GM12878 (cell line): Measurements from ENCODE around the gene ANKRD16. TPM values are rescaled to one million over a fixed set of nuclear protein-coding genes. Genes with fewer than 3 reads are reported as not detected.

Source experiments
- ATAC-seq: fragments of 200-7000 bp; cut with Tn5 transposase; 3 replicates; pipeline ENCODE4 v1.9.1; 2020; ENCODE audit warnings: mild to moderate bottlenecking, moderate library complexity
- BruUV-seq: library from RNA; stranded (reverse); fragments of 400-500 nt; replicated peaks from 2 replicates; lab custom pipeline; 2021; lab: Mats Ljungman, UMichigan
- CTCF ChIA-PET: fragments of 300-600 bp; sonication (Branson Sonifier 250); formaldehyde crosslinking; extraction: SDS; loops from one replicate; lab custom pipeline; 2021; ENCODE audit warnings: inconsistent platforms; lab: Yijun Ruan, JAX
- POLR2A ChIA-PET: fragments of 350-600 bp; formaldehyde crosslinking; extraction: SDS; loops from one replicate; lab custom pipeline; 2021; ENCODE audit warnings: inconsistent platforms; lab: Charles Lee
- RAD21 ChIA-PET: fragments of 300-600 bp; sonication (Branson Sonifier 250); formaldehyde crosslinking; loops from one replicate; lab custom pipeline; 2023; ENCODE audit warnings: antibody characterized with exemption; ENCODE audit not compliant: unreplicated experiment; lab: Charles Lee
- SMC1A ChIA-PET: fragments of 300-600 bp; sonication (Branson Sonifier 250); formaldehyde crosslinking; loops from one replicate; lab custom pipeline; 2023; ENCODE audit not compliant: unreplicated experiment, uncharacterized antibody; lab: Charles Lee
- DNase-seq: peaks from one replicate; pipeline ENCODE4 v3.0.0-alpha.2; 2011; ENCODE audit warnings: low read depth, low spot score
- FAIRE-seq: peaks from 3 replicates; lab custom pipeline; 2011; peaks lifted over from hg19 to GRCh38; lab: Jason Lieb, UNC
- H2AFZ ChIP-seq: 2 replicates; pipeline ENCODE4 v1.6.0; 2011; ENCODE audit warnings: low read depth, low read length, control low read depth; ENCODE audit not compliant: control insufficient read depth
- H3K27ac ChIP-seq: 2 replicates; pipeline ENCODE4 v1.5.1; 2011; ENCODE audit warnings: control low read depth; ENCODE audit not compliant: control insufficient read depth, insufficient read depth
- H3K27me3 ChIP-seq, 2 experiments: replicated peaks in 1 of 2; 2 replicates each; pipeline versions ENCODE4 v1.6.0 to v1.6.1; 2011; ENCODE audit warnings: low read length in 1 of 2; ENCODE audit not compliant: control insufficient read depth in 2 of 2, insufficient read depth in 2 of 2
- H3K36me3 ChIP-seq, 2 experiments: 2 replicates each; pipeline ENCODE4 v1.5.1; 2011; ENCODE audit warnings: low read length in 1 of 2; ENCODE audit not compliant: control insufficient read depth in 2 of 2, insufficient read depth in 2 of 2
- H3K4me1 ChIP-seq: 2 replicates; pipeline ENCODE4 v1.6.1; 2011; ENCODE audit warnings: mild to moderate bottlenecking, low read length, moderate library complexity, mixed read lengths; ENCODE audit not compliant: control insufficient read depth, insufficient read depth
- H3K4me2 ChIP-seq: 2 replicates; pipeline ENCODE4 v1.6.0; 2011; ENCODE audit warnings: control low read depth; ENCODE audit not compliant: control insufficient read depth, insufficient read depth
- H3K4me3 ChIP-seq: fragments of 200-600 bp; sonication (generic); 2 replicates; pipeline ENCODE4 v1.5.1; 2016
- H3K79me2 ChIP-seq: 2 replicates; pipeline ENCODE4 v1.6.0; 2011; ENCODE audit warnings: low read length; ENCODE audit not compliant: control insufficient read depth, insufficient read depth
- H3K9ac ChIP-seq: 2 replicates; pipeline ENCODE4 v1.8.0; 2011; ENCODE audit warnings: low read length, control low read depth, mixed read lengths; ENCODE audit not compliant: control insufficient read depth, insufficient read depth
- H3K9me3 ChIP-seq: replicated peaks from 3 replicates; pipeline ENCODE4 v1.5.1; 2011; ENCODE audit warnings: mild to moderate bottlenecking, low read length; ENCODE audit not compliant: control insufficient read depth, insufficient read depth
- H4K20me1 ChIP-seq: 2 replicates; pipeline ENCODE4 v1.6.0; 2011; ENCODE audit not compliant: control insufficient read depth, insufficient read depth
- BRCA1 ChIP-seq: IDR thresholded peaks from 2 replicates; pipeline ENCODE4 v1.6.1; 2011; ENCODE audit warnings: low read depth, low read length, improper control_type of control experiment
- HDGF ChIP-seq: fragments of 450-650 bp; IDR thresholded peaks from 2 replicates; pipeline ENCODE4 v1.6.1; 2016; ENCODE audit warnings: antibody characterized with exemption
- PAX5 ChIP-seq: IDR thresholded peaks from 2 replicates; pipeline ENCODE4 v1.6.1; 2011; ENCODE audit warnings: low read depth, low read length, borderline replicate concordance
- PAX8 ChIP-seq: fragments of 450-650 bp; IDR thresholded peaks from 2 replicates; pipeline ENCODE4 v1.6.1; 2017; ENCODE audit warnings: mild to moderate bottlenecking, moderate library complexity
- POLR2A ChIP-seq: IDR thresholded peaks from 2 replicates; pipeline ENCODE4 v1.6.1; 2011; ENCODE audit warnings: low read depth, mild to moderate bottlenecking, low read length
- POLR2AphosphoS5 ChIP-seq: IDR thresholded peaks from 2 replicates; pipeline ENCODE4 v1.6.1; 2011; ENCODE audit warnings: mild to moderate bottlenecking, low read length, inconsistent platforms
- RBBP5 ChIP-seq: fragments of 200-600 bp; sonication (generic); conservative IDR thresholded peaks from 2 replicates; pipeline ENCODE4 v1.6.1; 2016
- RELA ChIP-seq: fragments of 450-650 bp; IDR thresholded peaks from 2 replicates; pipeline ENCODE4 v1.8.0; 2014; ENCODE audit warnings: borderline replicate concordance; ENCODE audit not compliant: partially characterized antibody
- TAF1 ChIP-seq: IDR thresholded peaks from 2 replicates; pipeline ENCODE4 v1.6.1; 2011; ENCODE audit warnings: mild to moderate bottlenecking, low read depth, low read length, borderline replicate concordance
- TARDBP ChIP-seq: IDR thresholded peaks from 2 replicates; pipeline ENCODE4 v1.6.1; 2016; ENCODE audit warnings: borderline replicate concordance
- ZBED1 ChIP-seq: IDR thresholded peaks from 2 replicates; pipeline ENCODE4 v1.6.1; 2016; ENCODE audit warnings: borderline replicate concordance
- WGBS: methylation state at CpG from one replicate; pipeline ENCODE4 v1.1.6; 2016; ENCODE audit warnings: low lambda C conversion rate; ENCODE audit not compliant: insufficient replicate concordance, insufficient coverage; ENCODE audit errors: missing lambda C conversion rate; 5-methylcytosine and 5-hydroxymethylcytosine counted together
- in situ Hi-C: fragments of 300-500 bp; cut with MboI; formaldehyde crosslinking; loops from 9 replicates; pipeline ENCODE4 v1.14.3; 2018; ENCODE audit warnings: mixed read lengths
- intact Hi-C: fragments of 100-400 bp; cut with micrococcal nuclease; formaldehyde crosslinking; loops from one replicate; pipeline ENCODE4 v1.14.2; 2022; ENCODE audit not compliant: unreplicated experiment
- polyA plus RNA-seq, 11 experiments: library from polyadenylated mRNA; depleted of rRNA in 4 of 11; unstranded in 6 of 11; stranded (reverse) in 5 of 11; fragments of >200 nt; fragmentation: Nextera tagmentation in 4 of 11; fragmentation: Illumina TruSeq in 1 of 11; extraction: Ambion mirVana in 4 of 11; extraction: Trizol in 1 of 11; gene quantifications; 1 replicate in 1 of 11; 2 replicates in 10 of 11; pipeline versions ENCODE4 v1.2.1 to v1.2.3, GENCODE V29; 2011 to 2016; ENCODE audit warnings: inconsistent platforms in 2 of 11, missing spikeins in 2 of 11, low read depth in 1 of 11
- total RNA-seq, 4 experiments: library from RNA; depleted of rRNA in 3 of 4; stranded (reverse); fragments of >200 nt in 3 of 4; fragmentation: Illumina TruSeq in 1 of 4; extraction: Trizol in 1 of 4; gene quantifications; 2 replicates each; pipeline versions ENCODE4 v1.2.1 to v1.2.3, GENCODE V29; 2013 to 2021
- TF ChIP-seq, protein P1 (sequence below): IDR thresholded peaks from 2 replicates; pipeline ENCODE4 v1.6.1; 2012; ENCODE audit warnings: low read depth, low read length, improper control_type of control experiment
- TF ChIP-seq, protein P2 (sequence below): fragments of 450-650 bp; conservative IDR thresholded peaks from 2 replicates; pipeline ENCODE4 v1.6.1; 2017; ENCODE audit warnings: mild to moderate bottlenecking, moderate library complexity
- TF ChIP-seq, protein P3 (sequence below): fragments of 450-650 bp; formaldehyde crosslinking; IDR thresholded peaks from 2 replicates; pipeline ENCODE4 v1.4.0; 2022; ENCODE audit warnings: mild to moderate bottlenecking, moderate library complexity

ANKRD16 gene
- total and polyA plus RNA-seq, 10 of the 15 experiments (the other 5 are each of a cell fraction or from before 2014, with no cell fraction given): 0.57 to 13.6 (median 4.4) TPM

DNA sequence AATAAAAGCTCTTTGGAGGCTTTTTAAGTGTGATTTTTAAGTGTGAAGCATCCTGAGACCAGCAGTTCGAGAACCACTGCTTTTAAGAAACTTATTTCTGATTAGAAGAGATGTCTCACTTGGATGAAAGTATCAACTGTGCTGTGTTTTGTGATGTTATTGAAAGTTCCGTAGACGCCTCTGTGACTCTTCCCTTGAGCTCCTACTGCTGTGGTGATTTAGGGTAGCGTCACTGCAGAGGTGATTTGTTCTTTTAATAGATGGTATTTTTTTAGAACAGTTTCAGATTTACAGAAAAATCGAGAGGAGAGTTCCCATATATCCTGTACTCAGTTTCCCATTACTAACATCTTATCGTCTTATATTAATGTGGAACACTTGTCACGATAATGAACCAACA is 29.9 kb upstream of the ANKRD16 start (continued):
- TF ChIP-seq, protein P1, sequence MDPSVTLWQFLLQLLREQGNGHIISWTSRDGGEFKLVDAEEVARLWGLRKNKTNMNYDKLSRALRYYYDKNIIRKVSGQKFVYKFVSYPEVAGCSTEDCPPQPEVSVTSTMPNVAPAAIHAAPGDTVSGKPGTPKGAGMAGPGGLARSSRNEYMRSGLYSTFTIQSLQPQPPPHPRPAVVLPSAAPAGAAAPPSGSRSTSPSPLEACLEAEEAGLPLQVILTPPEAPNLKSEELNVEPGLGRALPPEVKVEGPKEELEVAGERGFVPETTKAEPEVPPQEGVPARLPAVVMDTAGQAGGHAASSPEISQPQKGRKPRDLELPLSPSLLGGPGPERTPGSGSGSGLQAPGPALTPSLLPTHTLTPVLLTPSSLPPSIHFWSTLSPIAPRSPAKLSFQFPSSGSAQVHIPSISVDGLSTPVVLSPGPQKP: no peak
- no peak for TF ChIP-seq HDGF

DNA sequence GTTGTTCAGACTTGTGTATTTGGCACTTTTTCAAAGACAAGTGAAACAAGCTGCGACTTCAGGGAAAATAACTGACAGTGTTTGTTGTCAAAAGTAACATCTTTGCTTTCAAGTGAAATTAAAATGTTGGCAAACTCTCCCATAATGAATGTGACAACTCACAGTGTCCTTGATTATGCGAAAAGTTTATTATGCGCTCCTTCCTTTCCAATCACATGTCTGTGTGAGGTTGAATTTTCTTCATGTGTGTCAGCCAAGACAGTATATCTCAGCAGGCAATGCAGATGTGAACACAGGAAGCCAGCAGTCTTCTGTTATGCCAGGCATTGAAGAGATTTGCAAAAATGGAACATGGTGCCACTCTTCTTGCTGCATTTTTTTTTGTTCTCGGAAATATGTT is 29.1 kb upstream of the ANKRD16 start:
- H3K4me2 ChIP-seq: no peak overlapping the region
- FAIRE-seq (no peak), ATAC-seq (no peak), DNase-seq (no peak)
- H3K9ac ChIP-seq: no peak overlapping the region
- RAD21 ChIA-PET: interaction anchor here (1.1 kb wide), 1 partner anchor 30 kb away, joined by 3 read pairs; no protein-coding TSS in a partner anchor
- no TSS peak for BruUV-seq
- no peaks in the 10 kb centered on the region for H3K27me3 ChIP-seq
- WGBS: 99% methylated on average over 4 of the region's 4 CpGs
- no peaks in the 10 kb centered on the region for H3K4me1 ChIP-seq
- intact Hi-C loops (no loop called here), in situ Hi-C loops (no loop called here)
- TF ChIP-seq POLR2A (no peak), RELA (no peak), TARDBP (no peak), RBBP5 (no peak), TAF1 (no peak), ZBED1 (no peak), BRCA1 (no peak), POLR2AphosphoS5 (no peak), PAX5 (no peak), PAX8 (no peak)
- TF ChIP-seq, protein P2, sequence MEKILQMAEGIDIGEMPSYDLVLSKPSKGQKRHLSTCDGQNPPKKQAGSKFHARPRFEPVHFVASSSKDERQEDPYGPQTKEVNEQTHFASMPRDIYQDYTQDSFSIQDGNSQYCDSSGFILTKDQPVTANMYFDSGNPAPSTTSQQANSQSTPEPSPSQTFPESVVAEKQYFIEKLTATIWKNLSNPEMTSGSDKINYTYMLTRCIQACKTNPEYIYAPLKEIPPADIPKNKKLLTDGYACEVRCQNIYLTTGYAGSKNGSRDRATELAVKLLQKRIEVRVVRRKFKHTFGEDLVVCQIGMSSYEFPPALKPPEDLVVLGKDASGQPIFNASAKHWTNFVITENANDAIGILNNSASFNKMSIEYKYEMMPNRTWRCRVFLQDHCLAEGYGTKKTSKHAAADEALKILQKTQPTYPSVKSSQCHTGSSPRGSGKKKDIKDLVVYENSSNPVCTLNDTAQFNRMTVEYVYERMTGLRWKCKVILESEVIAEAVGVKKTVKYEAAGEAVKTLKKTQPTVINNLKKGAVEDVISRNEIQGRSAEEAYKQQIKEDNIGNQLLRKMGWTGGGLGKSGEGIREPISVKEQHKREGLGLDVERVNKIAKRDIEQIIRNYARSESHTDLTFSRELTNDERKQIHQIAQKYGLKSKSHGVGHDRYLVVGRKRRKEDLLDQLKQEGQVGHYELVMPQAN: no peak
- TF ChIP-seq, protein P3, sequence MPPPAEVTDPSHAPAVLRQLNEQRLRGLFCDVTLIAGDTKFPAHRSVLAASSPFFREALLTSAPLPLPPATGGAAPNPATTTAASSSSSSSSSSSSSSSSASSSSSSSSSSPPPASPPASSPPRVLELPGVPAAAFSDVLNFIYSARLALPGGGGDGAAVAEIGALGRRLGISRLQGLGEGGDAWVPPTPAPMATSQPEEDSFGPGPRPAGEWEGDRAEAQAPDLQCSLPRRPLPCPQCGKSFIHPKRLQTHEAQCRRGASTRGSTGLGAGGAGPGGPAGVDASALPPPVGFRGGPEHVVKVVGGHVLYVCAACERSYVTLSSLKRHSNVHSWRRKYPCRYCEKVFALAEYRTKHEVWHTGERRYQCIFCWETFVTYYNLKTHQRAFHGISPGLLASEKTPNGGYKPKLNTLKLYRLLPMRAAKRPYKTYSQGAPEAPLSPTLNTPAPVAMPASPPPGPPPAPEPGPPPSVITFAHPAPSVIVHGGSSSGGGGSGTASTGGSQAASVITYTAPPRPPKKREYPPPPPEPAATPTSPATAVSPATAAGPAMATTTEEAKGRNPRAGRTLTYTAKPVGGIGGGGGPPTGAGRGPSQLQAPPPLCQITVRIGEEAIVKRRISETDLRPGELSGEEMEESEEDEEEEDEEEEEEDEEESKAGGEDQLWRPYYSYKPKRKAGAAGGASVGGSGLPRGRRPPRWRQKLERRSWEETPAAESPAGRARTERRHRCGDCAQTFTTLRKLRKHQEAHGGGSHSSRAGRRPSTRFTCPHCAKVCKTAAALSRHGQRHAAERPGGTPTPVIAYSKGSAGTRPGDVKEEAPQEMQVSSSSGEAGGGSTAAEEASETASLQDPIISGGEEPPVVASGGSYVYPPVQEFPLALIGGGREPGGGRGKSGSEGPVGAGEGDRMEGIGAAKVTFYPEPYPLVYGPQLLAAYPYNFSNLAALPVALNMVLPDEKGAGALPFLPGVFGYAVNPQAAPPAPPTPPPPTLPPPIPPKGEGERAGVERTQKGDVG (CRISPR knock-in tag): no peak
- no peaks in the 10 kb centered on the region for H4K20me1 ChIP-seq
- H2AFZ ChIP-seq: no peak overlapping the region
- no peaks in the 10 kb centered on the region for H3K79me2 ChIP-seq
- no peaks in the 10 kb centered on the region for H3K9me3 ChIP-seq
- H3K36me3 ChIP-seq: peaks cover 25 to 47% of the 10 kb centered on the region in 2 experiments
- no peak overlapping the region for H3K27ac ChIP-seq
- CTCF ChIA-PET: no interaction called here
- POLR2A ChIA-PET: no interaction called here
- no peak overlapping the region for H3K4me3 ChIP-seq
- SMC1A ChIA-PET: no interaction called here
